GM21526 (cell line): ENCODE results near the gene MSL3.
A peak's percentile ranks its signal among the peaks of the same experiment; 100 is the strongest.

Experiments
- ATAC-seq: cut with Tn5 transposase; IDR thresholded peaks from one replicate; pipeline ENCODE4 v1.9.1; 2021; ENCODE audit warnings: moderate library complexity; ENCODE audit not compliant: unreplicated experiment, low FRiP score

Gene MSL3

GRCh38 chrX:11757719-11758399 lies at the start of gene MSL3:
Gene MSL3, plus strand, starts transcription at chrX:11758237. Its CDS starts 27 bp downstream, at chrX:11758264.
- peak; percentile 27 for ATAC-seq

GRCh38 chrX:11722304-11722703 lies 35.7 kb upstream of the MSL3 start:
- ATAC-seq, result no peak

- ATAC-seq, result peak; percentile 79
These were observed 33.7 kb upstream of the MSL3 start for GRCh38 chrX:11724122-11725017.

GRCh38 chrX:11725631-11726442 lies 32.2 kb upstream of the MSL3 start:
- no peak for ATAC-seq

GRCh38 chrX:11728556-11728955 lies 29.5 kb upstream of the MSL3 start:
- no peak for ATAC-seq

GRCh38 chrX:11733614-11734013 lies 24.4 kb upstream of the MSL3 start:
- ATAC-seq, result peak; percentile 50

GRCh38 chrX:11739776-11740175 lies 18.3 kb upstream of the MSL3 start:
- ATAC-seq, result no peak

- ATAC-seq, result no peak
These were observed 17.2 kb upstream of the MSL3 start for GRCh38 chrX:11740794-11741193.

- ATAC-seq, result no peak
These were observed 16.5 kb upstream of the MSL3 start for GRCh38 chrX:11741574-11741973.

GRCh38 chrX:11745881-11746280 lies 12.2 kb upstream of the MSL3 start:
- ATAC-seq, result no peak

- no peak for ATAC-seq
These were observed 8.0 kb upstream of the MSL3 start for GRCh38 chrX:11750046-11750445.

GRCh38 chrX:11750694-11751093 lies 7.3 kb upstream of the MSL3 start:
- ATAC-seq, result no peak

GRCh38 chrX:11751261-11751660 lies 6.8 kb upstream of the MSL3 start:
- no peak for ATAC-seq

- ATAC-seq, result no peak
These were observed 4.4 kb upstream of the MSL3 start for GRCh38 chrX:11753668-11754067.

GRCh38 chrX:11754958-11755645 lies 2.9 kb upstream of the MSL3 start:
- no peak for ATAC-seq

- ATAC-seq, result no peak
These were observed 2.3 kb upstream of the MSL3 start for GRCh38 chrX:11755724-11756123.

- no peak for ATAC-seq
These were observed 1.4 kb upstream of the MSL3 start for GRCh38 chrX:11756354-11757318.

- no peak for ATAC-seq
These were observed 679 bp upstream of the MSL3 start for GRCh38 chrX:11757397-11757718.

GRCh38 chrX:11758400-11759171 lies 549 bp downstream of the MSL3 start:
- peak; percentile 38 for ATAC-seq
